Stimulated activated naive CD4-positive, alpha-beta T cell treated with Interleukin-2 at 50 U/mL for 16 hours (primary cell): Measurements from ENCODE around the gene ABTB1.

Experiments
- DNase-seq: peaks from one replicate; lab custom pipeline; 2025; lab: John Stamatoyannopoulos, UW

Gene ABTB1

GRCh38 chr3:127672429-127673190 is at the start of gene ABTB1:
Gene ABTB1, plus strand, starts transcription at chr3:127672952. Its CDS starts 74 bp downstream, at chr3:127673026.
- peak; percentile 88 for DNase-seq

- no peak for DNase-seq
Observed at GRCh38 chr3:127624063-127624462, 48.7 kb upstream of the ABTB1 start.

- no peak for DNase-seq
Observed at GRCh38 chr3:127625821-127626220, 46.9 kb upstream of the ABTB1 start.

GRCh38 chr3:127628426-127628787 is 44.3 kb upstream of the ABTB1 start:
- DNase-seq = no peak

- peak; percentile 3 for DNase-seq
Observed at GRCh38 chr3:127628788-127629466, 43.8 kb upstream of the ABTB1 start, which contains the start of gene PODXL2. Gene PODXL2, plus strand, starts transcription at chr3:127629185. Its CDS starts 35 bp downstream, at chr3:127629220.

GRCh38 chr3:127629467-127630403 is 43.0 kb upstream of the ABTB1 start:
- peak; percentile 57 for DNase-seq

- DNase-seq = no peak
Observed at GRCh38 chr3:127630811-127631714, 41.7 kb upstream of the ABTB1 start.

GRCh38 chr3:127632035-127632820 is 40.5 kb upstream of the ABTB1 start:
- DNase-seq = no peak

- no peak for DNase-seq
Observed at GRCh38 chr3:127634653-127635052, 38.1 kb upstream of the ABTB1 start.

GRCh38 chr3:127637546-127637945 is 35.2 kb upstream of the ABTB1 start:
- no peak for DNase-seq

- no peak for DNase-seq
Observed at GRCh38 chr3:127637971-127638370, 34.8 kb upstream of the ABTB1 start.

GRCh38 chr3:127639173-127640041 is 33.3 kb upstream of the ABTB1 start:
- no peak for DNase-seq

- DNase-seq = no peak
Observed at GRCh38 chr3:127640042-127640355, 32.8 kb upstream of the ABTB1 start.

- no peak for DNase-seq
Observed at GRCh38 chr3:127644641-127645370, 27.9 kb upstream of the ABTB1 start.

GRCh38 chr3:127645371-127646015 is 27.3 kb upstream of the ABTB1 start:
- DNase-seq = no peak

- no peak for DNase-seq
Observed at GRCh38 chr3:127646501-127647046, 26.2 kb upstream of the ABTB1 start.

GRCh38 chr3:127647166-127647844 is 25.4 kb upstream of the ABTB1 start:
- DNase-seq = no peak

- no peak for DNase-seq
Observed at GRCh38 chr3:127647845-127648204, 24.9 kb upstream of the ABTB1 start.
